ENCODE measurements around the gene HS6ST3.

DNA sequence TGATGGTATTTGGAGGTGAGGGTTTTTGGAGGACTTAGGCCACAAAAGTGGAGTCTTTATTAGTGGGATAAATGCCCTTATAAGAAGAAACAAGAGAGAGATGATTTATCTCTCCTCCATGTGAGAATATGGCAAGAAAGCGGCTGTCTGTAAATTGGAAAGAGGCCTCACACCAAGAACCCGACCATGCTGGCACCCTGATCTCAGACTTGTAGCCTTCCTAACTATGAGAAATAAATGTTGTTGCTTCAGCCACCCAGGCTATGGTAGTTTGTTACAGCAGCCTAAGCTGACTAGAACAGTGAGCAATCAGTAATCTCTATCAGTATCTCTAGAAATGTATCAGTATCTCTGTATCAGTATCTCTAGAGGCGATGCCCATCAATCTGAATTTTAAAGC is 617.2 kb downstream of the HS6ST3 start:
- TF ChIP-seq, protein P1, sequence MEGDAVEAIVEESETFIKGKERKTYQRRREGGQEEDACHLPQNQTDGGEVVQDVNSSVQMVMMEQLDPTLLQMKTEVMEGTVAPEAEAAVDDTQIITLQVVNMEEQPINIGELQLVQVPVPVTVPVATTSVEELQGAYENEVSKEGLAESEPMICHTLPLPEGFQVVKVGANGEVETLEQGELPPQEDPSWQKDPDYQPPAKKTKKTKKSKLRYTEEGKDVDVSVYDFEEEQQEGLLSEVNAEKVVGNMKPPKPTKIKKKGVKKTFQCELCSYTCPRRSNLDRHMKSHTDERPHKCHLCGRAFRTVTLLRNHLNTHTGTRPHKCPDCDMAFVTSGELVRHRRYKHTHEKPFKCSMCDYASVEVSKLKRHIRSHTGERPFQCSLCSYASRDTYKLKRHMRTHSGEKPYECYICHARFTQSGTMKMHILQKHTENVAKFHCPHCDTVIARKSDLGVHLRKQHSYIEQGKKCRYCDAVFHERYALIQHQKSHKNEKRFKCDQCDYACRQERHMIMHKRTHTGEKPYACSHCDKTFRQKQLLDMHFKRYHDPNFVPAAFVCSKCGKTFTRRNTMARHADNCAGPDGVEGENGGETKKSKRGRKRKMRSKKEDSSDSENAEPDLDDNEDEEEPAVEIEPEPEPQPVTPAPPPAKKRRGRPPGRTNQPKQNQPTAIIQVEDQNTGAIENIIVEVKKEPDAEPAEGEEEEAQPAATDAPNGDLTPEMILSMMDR (IDR thresholded peaks at IDR 0.05; ENCODE audit: low read depth, low read length), result no peak
- TF ChIP-seq EZH2phosphoT487 (IDR thresholded peaks at IDR 0.05; ENCODE audit: low read depth), result no peak

All from OCI-LY3 (cell line).